GM10266 (cell line): ENCODE measurements around the gene KDM5C.

Experiments used
- DNase-seq: peaks from one replicate; pipeline ENCODE4 v3.0.0; 2012; ENCODE audit errors: extremely low spot score
- TF ChIP-seq, protein P1 (sequence below): IDR thresholded peaks from 2 replicates; pipeline ENCODE4 v1.5.1; 2012; ENCODE audit warnings: mild to moderate bottlenecking, low read depth; ENCODE audit not compliant: control insufficient read depth, insufficient read depth; ENCODE audit errors: missing control alignments

KDM5C gene

DNA sequence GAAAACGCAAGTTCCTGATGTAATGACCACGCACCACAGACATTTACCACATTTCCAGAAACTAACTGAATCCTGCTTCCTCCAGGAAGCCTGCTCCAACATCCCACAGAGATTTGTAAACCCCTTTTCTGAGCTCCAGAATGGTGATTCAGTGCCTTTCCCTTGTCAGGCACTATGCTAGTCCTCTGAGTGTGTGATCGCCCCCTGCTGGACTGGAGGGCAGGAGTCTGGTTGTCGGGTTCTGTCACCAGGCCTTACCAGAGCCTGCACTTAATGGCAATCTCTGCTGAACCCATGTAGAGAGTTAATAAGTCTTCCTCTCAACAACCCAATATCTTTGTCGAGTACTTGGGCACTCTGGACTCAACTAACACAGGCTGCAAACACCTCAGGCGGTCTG, 14.5 kb upstream of the KDM5C start:
- no peak for DNase-seq
- TF ChIP-seq, protein P1, sequence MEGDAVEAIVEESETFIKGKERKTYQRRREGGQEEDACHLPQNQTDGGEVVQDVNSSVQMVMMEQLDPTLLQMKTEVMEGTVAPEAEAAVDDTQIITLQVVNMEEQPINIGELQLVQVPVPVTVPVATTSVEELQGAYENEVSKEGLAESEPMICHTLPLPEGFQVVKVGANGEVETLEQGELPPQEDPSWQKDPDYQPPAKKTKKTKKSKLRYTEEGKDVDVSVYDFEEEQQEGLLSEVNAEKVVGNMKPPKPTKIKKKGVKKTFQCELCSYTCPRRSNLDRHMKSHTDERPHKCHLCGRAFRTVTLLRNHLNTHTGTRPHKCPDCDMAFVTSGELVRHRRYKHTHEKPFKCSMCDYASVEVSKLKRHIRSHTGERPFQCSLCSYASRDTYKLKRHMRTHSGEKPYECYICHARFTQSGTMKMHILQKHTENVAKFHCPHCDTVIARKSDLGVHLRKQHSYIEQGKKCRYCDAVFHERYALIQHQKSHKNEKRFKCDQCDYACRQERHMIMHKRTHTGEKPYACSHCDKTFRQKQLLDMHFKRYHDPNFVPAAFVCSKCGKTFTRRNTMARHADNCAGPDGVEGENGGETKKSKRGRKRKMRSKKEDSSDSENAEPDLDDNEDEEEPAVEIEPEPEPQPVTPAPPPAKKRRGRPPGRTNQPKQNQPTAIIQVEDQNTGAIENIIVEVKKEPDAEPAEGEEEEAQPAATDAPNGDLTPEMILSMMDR, result no peak

DNA sequence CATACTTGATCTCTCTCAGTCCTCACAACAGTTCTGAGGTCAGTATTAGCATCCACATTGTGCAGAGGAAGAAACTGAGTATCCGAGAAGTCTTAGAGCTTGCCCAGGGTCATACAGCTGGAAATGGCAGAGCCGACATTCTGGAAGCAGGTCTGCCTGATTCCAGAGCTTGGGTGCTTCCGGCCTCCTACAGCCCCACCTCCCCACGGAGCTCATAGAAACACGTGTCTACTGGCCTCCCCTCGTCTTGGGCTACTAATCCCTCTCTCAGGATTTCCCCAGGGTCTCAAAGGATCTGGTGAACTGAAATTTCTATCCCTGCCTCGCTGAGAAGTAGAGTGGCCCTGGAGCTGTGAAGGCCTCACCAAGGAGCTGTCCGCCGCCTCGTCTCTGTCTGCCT, 12.0 kb upstream of the KDM5C start:
- DNase-seq, result no peak
- TF ChIP-seq, protein P1, result no peak

DNA sequence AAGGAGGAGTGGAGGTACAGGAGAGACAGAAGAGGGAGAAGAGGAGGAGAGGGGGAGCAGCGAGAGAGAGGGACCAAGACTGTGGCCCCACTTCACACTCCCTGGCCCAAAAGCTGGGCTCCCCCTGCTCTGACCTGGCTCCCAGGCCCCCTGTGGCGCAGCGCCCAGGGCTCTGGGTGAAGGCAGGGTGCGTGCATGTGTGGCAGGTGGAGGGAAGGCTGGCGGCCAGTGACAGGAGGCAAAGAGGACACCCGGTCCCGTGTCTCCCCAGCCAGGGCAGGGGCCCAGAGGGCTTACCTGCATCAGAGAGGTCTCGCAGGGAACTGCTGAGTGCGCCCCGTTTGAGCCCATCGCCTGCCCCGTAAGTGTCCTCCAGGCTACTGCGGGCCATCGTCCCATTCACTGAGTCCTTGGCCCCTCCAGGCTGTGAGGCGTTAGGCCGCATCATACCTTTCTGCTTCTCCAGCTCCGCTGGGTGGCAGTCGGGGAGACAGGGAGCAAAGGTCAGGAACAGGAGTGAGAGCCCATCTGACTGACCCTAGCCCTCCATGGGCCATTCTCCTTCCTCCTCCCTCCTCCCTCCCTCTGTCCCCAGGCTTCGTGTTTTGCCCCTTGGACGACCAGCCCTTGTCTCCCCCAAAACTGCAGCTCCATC, 11.1 kb upstream of the KDM5C start:
- DNase-seq, result no peak
- TF ChIP-seq, protein P1, result no peak

DNA sequence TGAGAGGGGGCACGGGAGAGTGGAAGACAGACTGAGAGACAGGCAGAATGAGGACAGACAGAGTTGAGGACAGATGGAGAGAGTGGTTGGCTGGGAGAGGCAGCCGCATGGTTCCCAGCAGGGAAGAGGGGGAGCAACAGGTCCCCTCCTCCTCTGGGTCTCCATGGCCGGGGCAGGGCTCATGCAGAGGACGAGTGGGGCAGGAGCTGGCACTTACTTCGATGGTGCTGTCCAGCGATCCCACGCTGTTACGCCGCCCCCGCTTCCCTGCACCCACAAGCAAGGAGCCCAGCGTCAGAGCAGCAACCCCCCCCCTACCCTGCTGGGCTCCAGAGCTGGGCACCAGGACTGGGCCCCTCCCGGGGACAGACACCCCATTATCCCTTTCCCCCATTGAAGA, 10.6 kb upstream of the KDM5C start:
- TF ChIP-seq, protein P1, result no peak
- DNase-seq, result no peak

DNA sequence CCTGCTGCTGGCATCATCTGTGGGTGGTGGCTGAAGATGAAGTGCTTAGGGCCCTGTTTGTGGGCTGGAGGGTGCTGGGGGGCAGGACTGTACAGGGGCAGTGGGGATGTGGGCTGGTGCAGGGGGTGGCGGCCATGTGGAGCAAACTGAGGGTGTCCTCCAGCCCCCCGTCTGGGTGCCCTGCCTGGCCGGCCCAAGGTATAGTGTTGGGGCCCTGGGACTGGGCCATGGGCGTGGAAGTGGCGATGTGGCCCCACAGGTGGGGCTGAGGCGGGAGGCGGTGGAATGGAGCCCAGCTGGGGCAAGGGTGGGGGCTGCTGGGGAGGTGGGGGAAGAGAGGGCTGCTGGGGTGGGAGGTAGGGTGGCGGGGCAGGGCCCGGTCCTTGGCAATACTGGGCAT, 9.5 kb upstream of the KDM5C start:
- TF ChIP-seq, protein P1, result no peak
- no peak for DNase-seq

DNA sequence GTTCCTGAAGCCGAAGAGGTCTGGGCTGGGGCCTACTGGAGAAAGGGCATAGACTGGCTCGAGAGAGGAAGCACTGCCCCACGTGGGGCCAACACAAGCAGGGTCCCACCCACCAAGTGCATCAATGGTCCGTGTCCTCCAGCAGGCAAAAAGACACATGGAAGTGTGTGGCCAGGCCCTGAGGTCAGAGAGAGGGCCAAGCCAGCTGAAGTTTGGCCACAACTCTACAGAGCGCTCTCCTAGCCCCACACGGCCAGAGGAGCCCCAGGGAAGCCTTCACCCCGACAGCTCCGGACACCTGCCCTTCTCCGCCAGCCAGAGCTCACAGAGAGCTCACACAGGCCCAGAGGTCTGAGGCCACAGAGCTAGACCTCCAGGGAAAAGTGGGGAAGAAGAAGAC, 8.5 kb upstream of the KDM5C start:
- TF ChIP-seq, protein P1, result no peak
- no peak for DNase-seq

DNA sequence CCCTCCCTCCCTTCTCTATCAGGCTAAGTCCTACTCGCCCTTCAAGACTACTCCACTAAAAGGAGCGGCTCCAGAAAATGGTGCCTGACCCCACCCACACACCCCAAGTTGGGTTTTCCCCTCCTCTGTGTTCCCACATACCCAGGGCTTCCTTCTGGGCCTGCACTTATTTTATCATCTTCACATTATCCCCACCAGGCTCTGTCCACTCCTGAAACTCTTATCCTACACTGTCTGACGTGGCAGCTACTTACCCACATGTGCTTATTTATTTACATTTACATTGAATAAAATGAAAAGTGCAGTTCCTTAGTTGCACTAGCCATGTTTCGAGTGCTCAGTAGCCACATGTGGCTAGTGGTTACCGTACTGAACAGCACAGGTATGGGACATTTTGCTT, 5.1 kb upstream of the KDM5C start:
- DNase-seq, result no peak
- TF ChIP-seq, protein P1, result no peak
